Epithelial cell of esophagus (primary cell): ENCODE measurements around the gene TOX3.

Source experiments
- DNase-seq: peaks from one replicate; pipeline ENCODE4 v3.0.0; 2010; ENCODE audit warnings: low read depth
- H3K4me3 ChIP-seq: 2 replicates; pipeline ENCODE4 v1.5.1; 2011; ENCODE audit warnings: mild to moderate bottlenecking, low read length, control low read depth
- CTCF ChIP-seq: IDR thresholded peaks from 2 replicates; pipeline ENCODE4 v1.5.1; 2011; ENCODE audit warnings: low read depth, mild to moderate bottlenecking, low read length, control low read depth, inconsistent platforms; ENCODE audit not compliant: insufficient read depth; ENCODE audit errors: missing control alignments

Gene TOX3

GRCh38 chr16:52554334-52554733 is 7.4 kb upstream of the TOX3 start:
- TF ChIP-seq CTCF = no peak
- H3K4me3 ChIP-seq = no peak overlapping the region
- no peak for DNase-seq

- no peak for DNase-seq
- no peak overlapping the region for H3K4me3 ChIP-seq
- TF ChIP-seq CTCF = peak; percentile 19
These were observed 6.4 kb upstream of the TOX3 start for GRCh38 chr16:52553322-52553721.

GRCh38 chr16:52552643-52553042 is 5.7 kb upstream of the TOX3 start:
- no peak overlapping the region for H3K4me3 ChIP-seq
- DNase-seq = peak; percentile 85
- no peak for TF ChIP-seq CTCF

- TF ChIP-seq CTCF = peak; percentile 8
- no peak overlapping the region for H3K4me3 ChIP-seq
- no peak for DNase-seq
These were observed 2.2 kb upstream of the TOX3 start for GRCh38 chr16:52549011-52549692.

DNA sequence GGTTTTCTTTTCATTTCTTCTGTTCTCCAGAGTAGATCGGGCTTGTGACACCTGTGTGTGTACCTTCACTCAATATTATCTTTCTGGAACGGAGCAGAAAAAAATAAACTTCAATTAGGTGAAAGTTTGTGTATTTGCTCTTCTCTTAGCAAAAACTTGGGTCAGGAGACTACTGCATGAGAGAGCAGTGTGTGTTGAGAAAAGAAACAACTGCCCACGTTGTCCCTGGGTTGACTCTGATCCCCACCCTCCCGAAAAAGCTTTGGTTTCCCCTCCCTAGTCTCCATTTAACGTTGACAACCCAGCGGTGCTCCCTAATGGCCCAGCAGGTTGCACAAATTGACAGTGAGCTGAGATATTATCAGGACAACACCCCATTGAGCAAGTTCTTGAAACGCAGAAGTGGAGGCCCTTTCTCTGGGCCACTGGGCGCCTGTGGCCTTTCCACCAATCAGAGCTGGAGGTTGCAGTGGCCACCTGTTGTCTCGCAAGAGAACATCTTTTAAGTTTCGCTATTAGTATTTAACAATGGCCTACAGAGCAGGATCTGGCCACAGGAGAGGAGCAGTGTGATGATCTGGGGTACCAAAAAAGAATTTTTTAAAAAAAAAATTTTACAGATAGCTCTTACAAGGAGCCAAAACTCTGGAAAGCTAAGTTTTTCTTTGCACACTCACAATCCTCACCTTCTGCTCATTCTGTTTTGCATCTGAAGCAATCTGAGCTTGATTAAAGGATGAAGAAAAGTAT is 1.5 kb upstream of the TOX3 start:
- no peak overlapping the region for H3K4me3 ChIP-seq
- no peak for TF ChIP-seq CTCF
- DNase-seq = no peak

- H3K4me3 ChIP-seq = no peak overlapping the region
- no peak for TF ChIP-seq CTCF
- DNase-seq = no peak
These were observed 882 bp upstream of the TOX3 start for GRCh38 chr16:52547834-52548215.
